CD4-positive, alpha-beta T cell treated with Interleukin-21 for 1 hour (primary cell): ENCODE results near the gene CALR3.
"Not testable (repeated sequence)": the region's sequence is repeated elsewhere in the genome, so short reads cannot be mapped to it uniquely, and the experiment has no call there.

Experiments
- DNase-seq: peaks from one replicate; pipeline ENCODE4 v3.0.0-alpha.2; 2020

The CALR3 gene

GRCh38 chr19:16496613-16496983, 631 bp upstream of the CALR3 start:
- DNase-seq: no peak

- not testable (repeated sequence) for DNase-seq
Measured at GRCh38 chr19:16486476-16486875, 9.5 kb downstream of the CALR3 start.

DNA sequence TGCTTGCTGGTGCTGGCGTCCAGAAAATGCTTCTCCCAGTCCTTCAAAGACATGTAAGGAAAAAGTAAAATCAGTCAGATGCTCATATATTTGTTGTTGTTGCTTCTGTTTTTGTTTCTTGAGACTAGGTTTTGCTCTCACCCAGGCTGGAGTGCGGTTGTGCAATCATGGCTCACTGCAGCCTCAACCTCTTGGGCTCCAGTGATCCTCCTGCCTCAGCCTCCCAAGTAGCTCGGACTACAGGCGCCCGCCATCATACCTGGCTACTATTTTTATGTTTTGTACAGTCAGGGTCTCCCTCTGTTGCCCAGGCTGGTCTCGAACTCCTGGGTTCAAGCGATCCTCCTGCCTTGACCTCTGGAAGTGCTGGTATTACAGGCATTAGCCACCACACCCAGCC, 13.2 kb downstream of the CALR3 start:
- no peak for DNase-seq

DNA sequence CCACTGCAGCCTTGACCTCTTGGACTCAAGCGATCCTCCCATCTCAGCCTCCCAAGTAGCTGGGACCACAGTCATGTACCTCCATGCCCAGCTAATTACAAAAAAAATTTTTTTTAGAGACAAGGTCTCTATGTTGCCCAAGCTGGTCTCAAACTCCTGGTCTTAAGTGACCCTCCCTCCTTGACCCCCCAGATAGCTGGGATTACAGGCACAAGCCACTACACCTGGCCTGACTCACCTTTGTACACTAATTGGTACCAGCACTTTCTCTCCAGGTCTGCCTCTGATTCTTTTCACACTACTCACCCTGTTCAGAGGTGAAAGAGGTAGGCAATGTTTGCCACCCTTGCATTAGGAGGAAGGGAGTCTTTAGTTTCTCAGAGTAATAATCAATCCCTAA, 18.7 kb downstream of the CALR3 start:
- DNase-seq: no peak

DNA sequence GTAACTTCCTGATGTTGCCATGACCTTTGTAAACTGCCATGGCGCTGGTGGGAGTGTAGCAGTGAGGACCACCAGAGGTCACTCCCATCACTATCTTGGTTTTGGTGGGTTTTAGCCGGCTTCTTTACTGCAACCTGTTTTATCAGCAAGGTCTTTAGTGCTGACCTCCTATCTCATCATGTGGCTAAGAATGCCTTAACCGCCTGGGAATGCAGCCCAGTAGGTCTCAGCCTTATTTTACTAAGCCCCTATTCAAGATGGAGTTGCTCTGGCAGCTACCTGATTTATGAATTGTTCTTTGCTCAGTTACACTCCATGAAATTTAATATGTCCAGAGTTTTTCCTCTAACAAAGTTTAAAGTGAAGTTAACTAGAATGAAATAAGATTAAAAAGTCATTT, 19.6 kb downstream of the CALR3 start:
- no peak for DNase-seq

GRCh38 chr19:16473875-16474392, 22.0 kb downstream of the CALR3 start:
- no peak for DNase-seq

GRCh38 chr19:16472992-16473391, 23.0 kb downstream of the CALR3 start:
- DNase-seq: no peak

GRCh38 chr19:16472559-16472899, 23.4 kb downstream of the CALR3 start:
- DNase-seq: not testable (repeated sequence)

GRCh38 chr19:16470911-16471811, 24.8 kb downstream of the CALR3 start:
- DNase-seq: no peak

DNA sequence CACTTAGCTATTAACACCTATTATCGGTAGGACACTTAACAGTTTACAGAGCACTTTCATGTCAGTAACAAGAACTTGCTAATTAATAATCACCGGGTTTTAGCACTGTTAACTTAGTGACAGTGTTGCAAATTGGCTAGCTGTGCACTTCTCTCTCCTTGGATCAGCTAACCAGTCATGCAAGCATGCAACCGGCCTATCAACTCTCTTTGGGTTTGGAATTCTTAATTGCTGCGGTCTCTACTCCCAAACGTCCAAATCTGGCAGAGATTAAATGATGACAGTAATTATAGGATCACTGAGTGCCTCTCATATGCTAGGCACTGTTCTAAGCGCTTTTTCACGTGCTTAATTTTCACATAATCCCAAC, 25.4 kb downstream of the CALR3 start:
- no peak for DNase-seq

DNA sequence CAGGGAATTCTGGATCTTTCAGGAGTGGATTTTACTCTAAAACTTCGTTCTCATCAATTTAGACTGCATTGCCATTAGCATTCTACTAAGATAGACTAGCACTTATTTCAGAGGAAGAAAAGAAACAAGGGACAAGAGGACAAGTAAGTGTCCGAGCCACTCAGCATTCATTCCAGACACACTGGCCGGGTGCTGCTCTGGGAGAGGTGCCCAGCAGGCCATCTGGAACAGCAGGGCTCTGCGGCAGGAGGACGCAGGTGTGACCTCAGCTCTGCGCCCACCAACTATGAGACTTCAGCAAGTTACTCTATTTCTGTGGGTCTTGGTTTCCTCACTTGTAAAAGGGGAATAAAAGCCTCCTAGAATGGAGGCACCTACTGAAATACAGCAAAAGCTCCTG, 28.4 kb downstream of the CALR3 start:
- DNase-seq: no peak

DNA sequence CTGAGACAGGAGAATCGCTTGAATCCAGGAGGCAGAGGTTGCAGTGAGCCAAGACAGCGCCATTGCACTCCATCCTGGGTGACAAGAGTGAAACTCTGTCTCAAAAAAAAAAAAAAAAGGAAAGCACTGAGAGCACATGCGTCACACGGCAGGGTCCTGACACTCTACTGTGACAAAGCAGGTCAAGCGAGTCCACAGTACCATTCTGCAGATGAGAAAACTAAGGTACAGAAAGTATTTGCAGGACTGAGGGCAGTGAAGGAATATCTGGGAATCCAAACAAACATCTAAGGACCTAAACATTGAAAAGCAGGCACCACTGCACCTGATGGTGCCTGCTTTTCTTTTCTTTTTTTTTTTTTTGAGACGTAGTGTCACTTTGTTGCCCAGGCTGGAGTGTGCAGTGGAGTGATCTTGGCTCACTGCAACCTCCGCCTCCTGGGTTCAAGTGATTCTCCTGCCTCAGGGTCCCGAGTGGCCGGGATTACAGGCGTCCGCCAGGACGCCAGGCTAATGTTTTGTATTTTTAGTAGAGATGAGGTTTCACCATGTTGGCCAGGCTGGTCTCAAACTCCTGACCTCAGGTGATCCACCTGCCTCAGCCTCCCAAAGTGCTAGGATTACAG, 29.1 kb downstream of the CALR3 start:
- DNase-seq: not testable (repeated sequence)

- DNase-seq: no peak
Measured at GRCh38 chr19:16465239-16465638, 30.7 kb downstream of the CALR3 start.

GRCh38 chr19:16463991-16464575, 31.9 kb downstream of the CALR3 start:
- DNase-seq: no peak

DNA sequence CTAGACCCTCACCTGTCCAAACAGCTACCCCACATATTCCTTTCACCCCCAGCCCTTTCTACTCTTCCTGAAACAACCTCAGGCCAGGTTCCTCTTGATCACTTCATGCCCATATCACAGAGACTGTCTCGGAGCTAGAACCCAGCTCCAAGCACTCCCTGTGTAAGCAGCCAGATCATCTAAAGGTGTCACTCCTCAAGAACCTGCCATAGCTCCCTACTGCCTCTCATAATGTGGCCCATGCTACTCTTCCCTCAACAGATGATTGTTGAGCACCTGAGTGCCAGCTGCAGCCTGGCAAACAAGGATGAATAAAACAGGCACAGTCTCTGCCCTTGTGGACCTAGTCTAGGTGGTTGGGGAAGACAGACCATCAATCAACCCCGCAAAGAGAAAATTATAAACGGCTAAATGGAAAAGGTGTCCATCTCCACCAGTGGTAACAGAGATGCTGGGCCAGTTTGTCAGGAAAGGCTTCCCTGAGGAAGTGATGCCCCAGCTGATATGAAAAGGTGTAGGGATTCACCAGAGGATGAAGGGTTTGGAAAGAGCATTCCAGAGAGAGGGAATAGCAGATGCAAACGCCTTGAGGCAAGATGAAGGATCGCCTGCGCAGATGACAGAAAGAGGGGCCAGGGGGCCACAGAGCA, 32.5 kb downstream of the CALR3 start:
- DNase-seq: no peak

GRCh38 chr19:16462757-16463250, 33.2 kb downstream of the CALR3 start:
- DNase-seq: no peak

- no peak for DNase-seq
Measured at GRCh38 chr19:16461630-16462051, 34.3 kb downstream of the CALR3 start.

DNA sequence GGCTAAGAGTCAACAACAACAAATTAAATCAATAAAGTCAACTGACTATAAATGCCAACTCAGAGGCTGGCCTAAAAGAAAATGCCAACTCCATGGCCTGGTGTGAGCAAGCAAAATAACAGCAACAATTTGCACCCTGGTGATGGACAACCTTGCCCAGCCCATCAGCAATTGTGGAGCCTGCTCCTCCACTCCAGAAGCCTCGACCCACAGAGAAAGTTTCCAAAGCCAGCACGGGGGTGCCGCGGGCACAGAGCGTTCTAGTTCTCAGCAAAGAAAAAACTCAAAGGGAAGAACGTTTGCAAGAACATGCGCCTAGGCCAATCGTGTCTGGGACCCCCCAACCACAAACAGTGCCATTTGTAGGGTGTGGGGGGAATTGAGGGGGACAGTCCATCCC, 35.5 kb downstream of the CALR3 start:
- DNase-seq: no peak

- no peak for DNase-seq
Measured at GRCh38 chr19:16459680-16460079, 36.3 kb downstream of the CALR3 start.

GRCh38 chr19:16458391-16459341, 37.3 kb downstream of the CALR3 start:
- DNase-seq: no peak

- no peak for DNase-seq
Measured at GRCh38 chr19:16457954-16458331, 38.0 kb downstream of the CALR3 start.
